Body of pancreas (tissue), 4 donors: ENCODE results near the gene LYPD4. TPM values are rescaled to one million over a fixed set of nuclear protein-coding genes. Genes with fewer than 3 reads are reported as not detected.

Experiments used
- ATAC-seq: fragments of 150-250 bp; one replicate; pipeline ENCODE4 v1.9.1; 2016
- DNase-seq, 4 donors: peaks; one replicate each; pipeline ENCODE4 v3.0.0-alpha.2; 2019
- H3K27ac ChIP-seq, 4 donors: fragments of 200-600 bp; sonication (generic); 1 replicate in 3 of 4; 2 replicates in 1 of 4; pipeline versions ENCODE4 v1.5.1 to v1.6.1; 2016 to 2019; ENCODE audit warnings: mild to moderate bottlenecking in 1 of 4, mixed read lengths in 1 of 4, moderate library complexity in 1 of 4
- H3K27me3 ChIP-seq, 2 donors: fragments of 200-600 bp; sonication (generic); one replicate each; pipeline ENCODE4 v1.6.0; 2016; ENCODE audit warnings: mild to moderate bottlenecking in 1 of 2
- H3K36me3 ChIP-seq, 2 donors: fragments of 200-600 bp; sonication (generic); replicated peaks in 1 of 2; 2 replicates each; pipeline ENCODE4 v1.5.1; 2016; ENCODE audit warnings: low read depth in 2 of 2; ENCODE audit not compliant: insufficient read depth in 1 of 2
- H3K4me1 ChIP-seq: fragments of 200-600 bp; sonication (generic); one replicate; pipeline ENCODE4 v1.6.0; 2016
- H3K4me3 ChIP-seq, 2 donors: fragments of 200-600 bp; sonication (generic); 1 replicate in 1 of 2; 2 replicates in 1 of 2; pipeline ENCODE4 v1.5.1; 2016 to 2019
- H3K9me3 ChIP-seq, 3 donors: fragments of 200-600 bp; sonication (generic); 1 replicate in 2 of 3; 2 replicates in 1 of 3; pipeline ENCODE4 v1.5.1; 2016
- POLR2A ChIP-seq, 3 donors: fragments of 450-650 bp; IDR thresholded peaks; one replicate each; pipeline ENCODE4 v1.6.1; 2016; ENCODE audit warnings: antibody characterized with exemption in 3 of 3, mild to moderate bottlenecking in 2 of 3
- WGBS, 2 donors: methylation state at CpG; one replicate each; pipeline ENCODE4 v1.1.5; 2017; 5-methylcytosine and 5-hydroxymethylcytosine counted together
- intact Hi-C: fragments of 100-400 bp; cut with DNase I; formaldehyde crosslinking; loops from one replicate; pipeline ENCODE4 v1.15.1; 2023
- total RNA-seq, 2 donors: library from RNA; depleted of rRNA; stranded (reverse); fragments of >200 nt; gene quantifications; one replicate each; pipeline ENCODE4 v1.1.0, GENCODE V29; 2016
- TF ChIP-seq, protein P1 (sequence below), 7 experiments: fragments of 450-650 bp in 4 of 7; fragments of 200-600 bp in 3 of 7; sonication (generic) in 3 of 7; IDR thresholded peaks; one replicate each; pipeline ENCODE4 v1.5.1; 2016 to 2019; ENCODE audit warnings: antibody characterized with exemption in 7 of 7

LYPD4 gene, protein sequence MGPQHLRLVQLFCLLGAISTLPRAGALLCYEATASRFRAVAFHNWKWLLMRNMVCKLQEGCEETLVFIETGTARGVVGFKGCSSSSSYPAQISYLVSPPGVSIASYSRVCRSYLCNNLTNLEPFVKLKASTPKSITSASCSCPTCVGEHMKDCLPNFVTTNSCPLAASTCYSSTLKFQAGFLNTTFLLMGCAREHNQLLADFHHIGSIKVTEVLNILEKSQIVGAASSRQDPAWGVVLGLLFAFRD
- total RNA-seq: not detected

DNA sequence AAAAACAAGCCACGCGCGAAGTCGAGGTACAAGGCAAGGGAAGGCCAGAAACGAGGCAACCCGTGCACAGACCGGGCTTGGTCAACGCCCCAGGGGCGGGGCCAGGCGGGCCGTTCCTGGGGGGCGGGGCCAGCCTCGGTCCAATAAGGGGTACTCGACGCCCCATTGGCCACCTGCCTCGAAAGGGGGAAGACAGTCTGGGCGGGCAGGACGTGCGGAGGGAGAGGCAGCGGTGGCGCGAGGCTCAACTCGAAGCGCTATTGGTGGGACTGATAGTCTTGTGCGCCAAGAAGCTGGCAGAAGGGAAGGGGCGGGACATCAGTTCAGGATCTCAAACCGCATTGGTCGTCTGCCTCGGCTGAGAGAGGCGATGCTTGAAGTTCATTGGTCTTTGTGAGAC, at the start of gene LYPD4:
LYPD4 (minus strand) TSS at position 83 of the 400 bp plus-strand sequence. CDS start 5,398 bp downstream, outside the sequence.
- no peaks in the 10 kb centered on the region for H3K27me3 ChIP-seq
- DNase-seq (no peak), ATAC-seq (no peak)
- 74 to 75% methylated on average over 28 to 29 of the region's 30 CpGs for WGBS, 2 donors
- H3K4me3 ChIP-seq: no peak within 1 kb of the TSS
- intact Hi-C loops: no loop called here
- H3K4me1 ChIP-seq: no peaks in the 10 kb centered on the region
- TF ChIP-seq POLR2A (IDR thresholded peaks at IDR 0.05): no peak
- TF ChIP-seq, protein P1, sequence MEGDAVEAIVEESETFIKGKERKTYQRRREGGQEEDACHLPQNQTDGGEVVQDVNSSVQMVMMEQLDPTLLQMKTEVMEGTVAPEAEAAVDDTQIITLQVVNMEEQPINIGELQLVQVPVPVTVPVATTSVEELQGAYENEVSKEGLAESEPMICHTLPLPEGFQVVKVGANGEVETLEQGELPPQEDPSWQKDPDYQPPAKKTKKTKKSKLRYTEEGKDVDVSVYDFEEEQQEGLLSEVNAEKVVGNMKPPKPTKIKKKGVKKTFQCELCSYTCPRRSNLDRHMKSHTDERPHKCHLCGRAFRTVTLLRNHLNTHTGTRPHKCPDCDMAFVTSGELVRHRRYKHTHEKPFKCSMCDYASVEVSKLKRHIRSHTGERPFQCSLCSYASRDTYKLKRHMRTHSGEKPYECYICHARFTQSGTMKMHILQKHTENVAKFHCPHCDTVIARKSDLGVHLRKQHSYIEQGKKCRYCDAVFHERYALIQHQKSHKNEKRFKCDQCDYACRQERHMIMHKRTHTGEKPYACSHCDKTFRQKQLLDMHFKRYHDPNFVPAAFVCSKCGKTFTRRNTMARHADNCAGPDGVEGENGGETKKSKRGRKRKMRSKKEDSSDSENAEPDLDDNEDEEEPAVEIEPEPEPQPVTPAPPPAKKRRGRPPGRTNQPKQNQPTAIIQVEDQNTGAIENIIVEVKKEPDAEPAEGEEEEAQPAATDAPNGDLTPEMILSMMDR (IDR thresholded peaks at IDR 0.05): no peak
- H3K27ac ChIP-seq: no peak within 1 kb of the TSS
- H3K36me3 ChIP-seq: no peaks in the 10 kb centered on the region
- H3K9me3 ChIP-seq: no peaks in the 10 kb centered on the region

- ATAC-seq: no peak
- Histone ChIP-seq H3K4me1 (no peaks in the 10 kb centered on the region), H3K4me3 (no peak overlapping the region), H3K27me3 (no peaks in the 10 kb centered on the region), H3K36me3 (peaks cover 1 to 21% of the 10 kb centered on the region in 2 donors), H3K27ac (no peak overlapping the region), H3K9me3 (no peaks in the 10 kb centered on the region)
- no peak for DNase-seq
- 78 to 89% methylated on average over 4 to 6 of the region's 6 CpGs for WGBS, 2 donors
- intact Hi-C loops: loop anchor here (5.0 kb wide), 1 partner anchor 33 kb away; the partner anchor contains the start of gene ERFL
- TF ChIP-seq POLR2A (IDR thresholded peaks at IDR 0.05): no peak
- TF ChIP-seq, protein P1 (IDR thresholded peaks at IDR 0.05): no peak
Measured at GRCh38 chr19:41893899-41894298, 49.4 kb upstream of the LYPD4 start.

- WGBS, 2 donors: 89 to 91% methylated on average over 9 to 34 of the region's 34 CpGs
- no peak overlapping the region for H3K4me3 ChIP-seq
- no peaks in the 10 kb centered on the region for H3K9me3 ChIP-seq
- H3K4me1 ChIP-seq: peaks cover 9% of the 10 kb centered on the region
- H3K36me3 ChIP-seq: peaks cover 0 to 12% of the 10 kb centered on the region in 2 donors
- DNase-seq (no peak), ATAC-seq (no peak)
- TF ChIP-seq, protein P1 (IDR thresholded peaks at IDR 0.05): no peak
- no peak for TF ChIP-seq POLR2A (IDR thresholded peaks at IDR 0.05)
- intact Hi-C loops: loop anchor here (5.0 kb wide), 1 partner anchor 35 kb away; the partner anchor contains the start of gene ERFL
- no peak overlapping the region for H3K27ac ChIP-seq
- H3K27me3 ChIP-seq: no peaks in the 10 kb centered on the region
Measured at GRCh38 chr19:41892173-41892902, 47.9 kb upstream of the LYPD4 start.

DNA sequence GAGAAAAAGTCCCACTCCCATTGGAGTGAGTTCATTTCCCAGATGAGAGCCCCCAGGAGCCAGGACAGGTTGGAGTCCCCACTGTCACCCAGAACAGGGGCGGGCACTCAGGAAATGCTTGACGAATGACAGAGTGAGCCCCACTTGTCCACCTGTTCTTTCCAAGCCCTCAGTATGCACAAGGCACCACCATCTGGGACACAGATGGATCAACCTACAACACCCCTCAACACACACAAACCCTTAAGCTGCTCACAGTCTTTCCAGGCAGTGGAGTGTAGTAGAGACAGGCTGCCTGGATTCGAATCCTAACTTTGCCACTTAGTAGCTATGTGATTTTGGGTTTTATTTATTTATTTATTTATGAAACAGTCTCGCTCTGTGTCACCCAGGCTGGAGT, 46.5 kb upstream of the LYPD4 start:
- 96 to 97% methylated on average over 2 to 4 of the region's 4 CpGs for WGBS, 2 donors
- Histone ChIP-seq H3K27ac (no peak overlapping the region), H3K4me3 (no peak overlapping the region), H3K27me3 (no peaks in the 10 kb centered on the region), H3K4me1 (peaks cover 23% of the 10 kb centered on the region), H3K9me3 (no peaks in the 10 kb centered on the region), H3K36me3 (peaks cover 0 to 10% of the 10 kb centered on the region in 2 donors)
- DNase-seq (no peak), ATAC-seq (no peak)
- TF ChIP-seq, protein P1 (IDR thresholded peaks at IDR 0.05): no peak
- no peak for TF ChIP-seq POLR2A (IDR thresholded peaks at IDR 0.05)
- intact Hi-C loops: loop anchor here (5.0 kb wide), 1 partner anchor 36 kb away; the partner anchor contains the start of gene ERFL
